ENCODE results near the gene F13B. TPM values are rescaled to one million over a fixed set of nuclear protein-coding genes. Genes with fewer than 3 reads are reported as not detected.

Gene F13B
- total RNA-seq, 1 donor from 2014 or later, result not detected

DNA sequence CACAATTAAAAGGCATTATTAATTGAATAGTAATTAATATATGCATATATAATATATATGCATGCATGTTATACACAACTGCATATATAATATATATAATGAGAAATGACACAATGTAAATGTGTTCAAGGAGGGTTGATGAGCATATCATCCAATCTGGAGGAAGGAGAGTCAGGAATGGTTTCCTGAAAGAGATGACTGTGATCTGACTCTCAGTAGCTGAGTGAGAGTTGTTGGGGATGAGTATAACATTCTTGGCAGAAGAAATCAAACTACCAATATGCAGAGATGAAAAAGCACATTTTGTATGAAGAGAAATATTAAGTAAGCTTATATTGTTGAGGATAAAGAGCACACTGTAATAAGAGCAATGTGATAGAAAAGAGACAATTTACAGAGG is 37.3 kb downstream of the F13B start:
- H3K27me3 Mint-ChIP-seq, result no peaks in the 10 kb centered on the region
- intact Hi-C loops (cut with micrococcal nuclease), result no loop called here
- CTCF ChIA-PET, result no interaction called here

DNA sequence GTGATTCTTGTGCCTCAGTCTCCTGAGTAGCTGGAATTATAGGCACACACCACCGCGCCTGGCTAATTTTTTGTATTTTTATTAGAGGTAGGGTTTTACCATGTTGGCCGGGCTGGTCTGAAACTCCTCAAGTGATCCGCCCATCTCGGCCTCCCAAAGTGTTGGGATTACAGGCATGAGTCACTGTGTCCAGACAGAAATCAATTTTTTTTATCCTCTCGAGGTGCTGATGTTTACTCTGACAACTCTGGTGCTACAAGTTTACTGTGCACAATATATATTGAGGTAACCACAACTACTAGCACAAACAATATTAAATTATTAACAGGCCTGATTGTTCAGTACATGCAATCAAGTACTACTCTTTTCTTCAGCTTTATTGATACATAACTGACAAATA is 39.7 kb downstream of the F13B start:
- DNase-seq, result no peak
- ChIA-PET CTCF (no interaction called here), POLR2A (no interaction called here)
- H3K4me1 Mint-ChIP-seq, result no peaks in the 10 kb centered on the region
- no peaks in the 10 kb centered on the region for H3K36me3 Mint-ChIP-seq (ENCODE audit: low read depth)
- TF ChIP-seq, protein P1, sequence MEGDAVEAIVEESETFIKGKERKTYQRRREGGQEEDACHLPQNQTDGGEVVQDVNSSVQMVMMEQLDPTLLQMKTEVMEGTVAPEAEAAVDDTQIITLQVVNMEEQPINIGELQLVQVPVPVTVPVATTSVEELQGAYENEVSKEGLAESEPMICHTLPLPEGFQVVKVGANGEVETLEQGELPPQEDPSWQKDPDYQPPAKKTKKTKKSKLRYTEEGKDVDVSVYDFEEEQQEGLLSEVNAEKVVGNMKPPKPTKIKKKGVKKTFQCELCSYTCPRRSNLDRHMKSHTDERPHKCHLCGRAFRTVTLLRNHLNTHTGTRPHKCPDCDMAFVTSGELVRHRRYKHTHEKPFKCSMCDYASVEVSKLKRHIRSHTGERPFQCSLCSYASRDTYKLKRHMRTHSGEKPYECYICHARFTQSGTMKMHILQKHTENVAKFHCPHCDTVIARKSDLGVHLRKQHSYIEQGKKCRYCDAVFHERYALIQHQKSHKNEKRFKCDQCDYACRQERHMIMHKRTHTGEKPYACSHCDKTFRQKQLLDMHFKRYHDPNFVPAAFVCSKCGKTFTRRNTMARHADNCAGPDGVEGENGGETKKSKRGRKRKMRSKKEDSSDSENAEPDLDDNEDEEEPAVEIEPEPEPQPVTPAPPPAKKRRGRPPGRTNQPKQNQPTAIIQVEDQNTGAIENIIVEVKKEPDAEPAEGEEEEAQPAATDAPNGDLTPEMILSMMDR (IDR thresholded peaks at IDR 0.05), result no peak
- no peaks in the 10 kb centered on the region for H3K27me3 Mint-ChIP-seq
- intact Hi-C loops (cut with micrococcal nuclease), result no loop called here
- H3K27ac Mint-ChIP-seq, result no peak overlapping the region
- no peak overlapping the region for H3K4me3 Mint-ChIP-seq
- no peaks in the 10 kb centered on the region for H3K9me3 Mint-ChIP-seq
- no peak for ATAC-seq (ENCODE audit: low read depth)

More for the DNA sequence above, 37.3 kb downstream of the F13B start:
- TF ChIP-seq, protein P1 (IDR thresholded peaks at IDR 0.05), result no peak
- no peak overlapping the region for H3K4me3 Mint-ChIP-seq
- ATAC-seq (ENCODE audit: low read depth) (no peak), DNase-seq (no peak)
- no peaks in the 10 kb centered on the region for H3K4me1 Mint-ChIP-seq
- POLR2A ChIA-PET, result no interaction called here
- no peaks in the 10 kb centered on the region for H3K36me3 Mint-ChIP-seq (ENCODE audit: low read depth)
- no peak overlapping the region for H3K27ac Mint-ChIP-seq
- no peaks in the 10 kb centered on the region for H3K9me3 Mint-ChIP-seq

DNA sequence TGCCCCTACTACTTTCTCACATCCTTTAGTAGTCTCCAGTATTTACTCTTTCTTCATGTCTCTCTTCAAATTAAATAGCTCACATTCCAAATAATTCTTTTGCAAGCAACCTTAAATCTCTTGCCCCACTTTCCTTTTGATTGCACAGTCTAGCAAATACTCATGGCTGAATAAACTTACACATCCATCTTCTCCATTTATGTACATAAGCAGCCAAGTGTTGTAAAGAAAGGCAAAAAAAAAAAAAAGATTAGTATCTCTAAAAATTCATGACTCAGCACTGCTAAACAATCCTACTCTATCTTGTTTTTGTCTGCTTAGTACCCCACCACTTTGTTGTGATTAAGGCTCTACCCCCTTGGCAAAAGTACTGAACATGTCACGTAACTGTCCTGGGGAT is 42.6 kb downstream of the F13B start:
- Mint-ChIP-seq H3K9me3 (no peaks in the 10 kb centered on the region), H3K27me3 (no peaks in the 10 kb centered on the region), H3K27ac (no peak overlapping the region), H3K4me1 (no peaks in the 10 kb centered on the region), H3K36me3 (ENCODE audit: low read depth) (no peaks in the 10 kb centered on the region), H3K4me3 (no peak overlapping the region)
- POLR2A ChIA-PET, result no interaction called here
- TF ChIP-seq, protein P1 (IDR thresholded peaks at IDR 0.05), result no peak
- CTCF ChIA-PET, result no interaction called here
- DNase-seq (no peak), ATAC-seq (ENCODE audit: low read depth) (no peak)
- intact Hi-C loops (cut with micrococcal nuclease), result no loop called here

DNA sequence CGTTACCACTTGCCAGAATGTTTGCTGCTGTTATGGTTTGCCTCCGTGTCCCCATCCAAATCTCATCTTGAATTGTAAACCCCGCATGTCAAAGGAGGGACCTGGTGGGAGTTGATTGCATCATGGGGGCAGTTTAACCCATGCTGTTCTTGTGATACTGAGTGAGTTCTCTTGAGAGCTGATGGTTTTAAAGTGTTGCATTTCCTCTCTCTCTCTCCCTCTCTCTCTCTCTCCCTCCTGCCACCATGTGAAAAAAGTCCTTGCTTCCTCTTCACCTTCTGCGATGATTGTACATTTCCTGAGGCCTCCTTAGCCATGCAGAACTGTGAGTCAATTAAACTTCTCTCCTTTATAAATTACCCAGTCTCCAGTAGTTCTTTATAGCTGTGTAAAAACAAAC is 45.3 kb downstream of the F13B start:
- no peaks in the 10 kb centered on the region for H3K9me3 Mint-ChIP-seq
- no peaks in the 10 kb centered on the region for H3K4me1 Mint-ChIP-seq
- no peak for DNase-seq
- no peak overlapping the region for H3K4me3 Mint-ChIP-seq
- H3K36me3 Mint-ChIP-seq (ENCODE audit: low read depth), result no peaks in the 10 kb centered on the region
- H3K27me3 Mint-ChIP-seq, result no peaks in the 10 kb centered on the region
- intact Hi-C loops (cut with micrococcal nuclease), result no loop called here
- TF ChIP-seq, protein P1 (IDR thresholded peaks at IDR 0.05), result no peak
- ChIA-PET POLR2A (no interaction called here), CTCF (no interaction called here)
- ATAC-seq (ENCODE audit: low read depth), result no peak
- no peak overlapping the region for H3K27ac Mint-ChIP-seq

DNA sequence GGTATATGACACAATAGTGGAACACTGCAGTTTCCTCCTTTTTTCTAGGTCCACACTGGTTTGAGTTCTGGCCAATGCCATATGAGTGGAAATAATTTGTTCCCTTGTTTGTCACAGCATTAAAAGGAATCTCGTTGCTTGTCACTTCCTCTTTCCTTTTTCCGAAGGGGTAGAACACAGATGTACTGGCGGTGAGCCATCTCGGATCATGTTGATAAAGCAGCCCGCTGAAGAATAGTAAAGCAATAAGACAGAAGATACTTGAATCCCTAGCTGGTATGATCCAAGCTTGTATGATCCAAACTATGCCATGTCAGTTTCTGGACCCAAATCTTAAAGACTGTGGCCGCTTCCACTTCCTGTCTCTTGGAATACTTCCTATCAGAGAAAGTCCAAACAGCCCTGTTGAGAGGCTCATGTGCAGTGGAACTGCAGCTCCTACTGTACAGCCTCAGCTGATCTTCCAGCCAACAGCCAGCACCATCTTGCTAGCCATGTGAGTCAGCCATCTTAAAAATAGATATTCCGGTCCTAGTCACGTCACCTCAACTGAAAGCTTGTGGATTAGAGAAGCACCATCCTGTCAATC is 49.4 kb downstream of the F13B start:
- ChIA-PET CTCF (interaction anchor here (0.7 kb wide), 1 partner anchor 43 kb away, joined by 3 read pairs; no protein-coding TSS in a partner anchor), POLR2A (no interaction called here)
- H3K27me3 Mint-ChIP-seq, result no peaks in the 10 kb centered on the region
- intact Hi-C loops (cut with micrococcal nuclease), result no loop called here
- DNase-seq (no peak), ATAC-seq (ENCODE audit: low read depth) (no peak)
- no peaks in the 10 kb centered on the region for H3K4me1 Mint-ChIP-seq
- no peak overlapping the region for H3K27ac Mint-ChIP-seq
- H3K36me3 Mint-ChIP-seq (ENCODE audit: low read depth), result no peaks in the 10 kb centered on the region
- no peak overlapping the region for H3K4me3 Mint-ChIP-seq
- H3K9me3 Mint-ChIP-seq, result no peaks in the 10 kb centered on the region
- TF ChIP-seq, protein P1 (IDR thresholded peaks at IDR 0.05), result no peak
